ENCODE data around the gene CAPN14.

- TF ChIP-seq POLR2A (IDR thresholded peaks at IDR 0.05; ENCODE audit: low read length) (no peak), GATA1 (IDR thresholded peaks at IDR 0.05; ENCODE audit: low read depth, low read length) (no peak)
Observed at GRCh38 chr2:31231571-31232302, 14.4 kb upstream of the CAPN14 start.
